ENCODE results near the gene ARGFX.
"Not testable (repeated sequence)": the region's sequence is repeated elsewhere in the genome, so short reads cannot be mapped to it uniquely, and the experiment has no call there.

The ARGFX gene

DNA sequence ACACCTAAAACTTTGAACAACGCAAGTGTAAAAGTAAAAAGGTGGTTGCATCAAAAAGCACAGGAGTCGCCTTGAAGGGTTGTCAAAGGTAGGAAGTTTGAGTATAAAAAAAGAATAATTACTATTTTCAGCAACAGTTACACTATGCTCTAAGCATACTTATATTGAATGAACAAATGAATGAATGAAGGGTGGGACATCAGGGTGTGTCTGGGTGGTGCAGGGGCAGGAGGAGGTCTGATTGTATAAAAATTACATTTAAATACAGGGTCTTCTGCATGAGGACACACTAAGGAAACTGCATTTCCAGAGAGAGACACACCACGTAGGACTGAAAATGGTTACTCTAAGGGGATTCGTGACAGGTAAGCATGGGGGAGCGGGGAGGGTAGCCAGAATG is at the start of gene ARGFX:
TSS of gene ARGFX (plus strand) at position 301 of the 400 bp plus-strand sequence. CDS start 2,765 bp downstream, outside the sequence.
- no peak for DNase-seq

DNA sequence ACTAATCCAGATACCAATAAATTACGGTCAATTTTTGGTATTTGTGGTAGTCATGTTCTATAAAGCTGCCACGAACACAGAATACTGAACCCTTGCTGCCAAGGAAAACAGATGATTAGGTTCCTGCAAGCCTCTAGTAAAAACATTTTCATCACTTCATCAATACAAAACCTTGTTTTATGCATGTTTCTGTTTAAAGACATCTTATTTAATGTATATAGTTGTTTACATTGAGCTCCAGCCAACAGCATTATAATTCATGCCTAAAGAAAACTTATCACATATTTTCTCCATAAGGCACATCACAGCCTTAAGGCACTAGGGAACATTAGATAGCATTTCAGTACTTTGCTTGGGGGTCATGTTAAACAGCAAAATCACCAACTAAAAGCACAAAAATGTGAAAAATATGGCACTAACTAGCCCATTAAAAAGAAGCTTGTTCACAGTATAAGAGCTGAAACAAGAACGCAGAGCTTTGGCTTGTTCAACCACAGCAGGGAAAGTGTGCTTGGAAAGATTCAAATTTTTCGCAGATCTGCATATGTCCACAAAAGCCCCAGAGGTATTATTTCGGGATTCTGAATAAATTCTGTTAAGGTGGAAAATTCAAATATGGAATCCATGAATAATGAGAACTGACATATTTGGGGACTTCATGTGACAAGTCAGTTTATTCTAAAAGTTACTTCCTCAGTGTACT is 49.6 kb upstream of the ARGFX start:
- no peak for DNase-seq

DNA sequence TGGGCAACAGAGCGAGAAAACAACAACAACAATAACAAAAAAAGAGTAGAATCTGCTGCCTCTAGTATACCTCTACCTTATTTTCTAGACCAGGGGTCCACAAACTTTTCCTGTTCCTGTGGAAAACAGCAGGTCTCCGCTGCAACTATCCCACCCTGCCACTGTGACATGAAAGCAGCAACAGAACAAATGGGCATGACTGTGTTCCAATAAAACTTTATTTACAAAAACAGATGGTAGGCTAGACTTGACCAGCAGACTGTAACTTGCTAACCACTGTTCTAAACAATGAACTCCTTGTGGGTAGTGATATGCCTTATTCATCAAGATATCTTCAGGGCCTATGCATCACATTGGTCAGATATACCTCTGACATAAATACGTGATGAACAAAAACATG is 47.2 kb upstream of the ARGFX start:
- DNase-seq: no peak

DNA sequence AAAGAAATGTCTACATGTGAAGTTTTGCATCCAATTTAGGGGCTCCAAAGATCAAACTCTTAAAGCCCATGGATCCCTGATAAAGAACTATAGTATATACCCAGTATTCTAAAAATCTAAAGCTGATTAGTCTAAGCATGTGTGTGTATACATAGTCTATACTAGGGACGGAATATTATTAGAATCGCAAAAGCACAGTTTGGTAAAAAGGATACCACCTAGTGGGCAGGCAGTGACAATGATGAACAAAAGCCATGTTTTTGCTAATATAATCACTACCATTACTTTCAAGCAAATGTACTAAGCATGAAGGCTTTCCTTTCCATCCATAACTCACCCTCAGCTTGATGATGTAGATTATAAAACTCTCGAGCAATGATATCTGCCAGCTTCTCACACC is 38.4 kb upstream of the ARGFX start:
- DNase-seq: no peak

DNA sequence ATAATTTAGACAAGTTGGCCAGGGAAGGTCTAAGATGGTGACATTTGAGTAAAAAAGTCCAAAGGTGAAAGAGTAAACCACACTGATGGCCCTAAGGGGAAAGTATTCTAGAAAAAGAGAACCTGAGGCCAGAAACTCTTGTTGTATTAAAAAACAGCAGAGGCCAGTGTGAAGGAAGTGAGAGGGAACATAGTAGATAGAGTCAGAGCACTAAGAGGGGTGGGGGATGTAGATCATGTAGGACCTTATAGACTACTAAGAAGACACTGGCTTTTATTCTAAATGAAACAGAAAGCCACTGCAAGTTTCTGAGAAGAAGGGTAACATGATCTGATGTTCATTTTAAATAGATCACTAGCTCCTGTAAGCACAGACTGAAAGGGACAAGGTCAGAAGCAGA is 36.5 kb upstream of the ARGFX start:
- DNase-seq: no peak

DNA sequence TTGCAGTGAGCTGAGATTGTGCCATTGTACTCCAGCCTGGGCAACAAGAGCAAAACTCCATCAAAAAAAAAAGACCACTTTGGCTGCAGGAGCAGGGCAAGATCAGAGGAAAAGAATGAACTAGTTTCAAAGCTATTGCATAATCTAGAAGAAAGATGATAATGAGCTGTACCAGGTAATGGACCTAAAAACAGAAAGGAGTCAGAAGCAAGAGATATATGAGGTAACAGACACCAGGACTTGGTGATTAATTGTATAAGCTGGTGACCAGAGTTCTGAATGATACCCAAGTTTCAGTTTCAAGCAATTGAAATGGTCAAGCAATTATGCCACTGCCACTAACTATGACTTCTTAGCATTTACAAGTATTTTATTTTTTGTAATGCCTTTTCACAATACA is 24.8 kb upstream of the ARGFX start:
- DNase-seq: no peak

DNA sequence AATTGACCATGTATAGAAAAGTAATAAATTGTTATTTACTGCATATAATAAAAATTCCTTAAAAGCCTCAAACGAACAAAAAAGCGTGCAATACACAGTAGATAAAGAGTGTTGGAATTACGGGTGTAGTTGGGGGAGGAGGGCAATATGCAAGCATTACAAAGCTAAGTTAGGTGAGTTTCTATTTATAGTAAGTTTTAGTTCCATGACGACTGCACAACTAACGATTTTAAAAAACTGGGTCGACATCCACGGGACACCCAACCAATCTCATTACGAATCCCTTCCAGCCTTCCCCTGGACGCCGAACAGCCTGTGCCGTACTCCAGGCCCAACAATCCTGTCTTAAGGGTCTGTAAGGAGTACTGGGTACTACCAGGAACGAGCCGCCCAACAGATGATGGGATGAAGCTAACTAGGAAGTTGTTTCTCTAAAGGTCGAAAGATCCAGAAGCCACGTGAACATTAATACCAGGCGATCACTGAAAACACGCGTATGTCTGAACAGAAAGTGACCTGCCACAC is 22.6 kb upstream of the ARGFX start:
- no peak for DNase-seq

DNA sequence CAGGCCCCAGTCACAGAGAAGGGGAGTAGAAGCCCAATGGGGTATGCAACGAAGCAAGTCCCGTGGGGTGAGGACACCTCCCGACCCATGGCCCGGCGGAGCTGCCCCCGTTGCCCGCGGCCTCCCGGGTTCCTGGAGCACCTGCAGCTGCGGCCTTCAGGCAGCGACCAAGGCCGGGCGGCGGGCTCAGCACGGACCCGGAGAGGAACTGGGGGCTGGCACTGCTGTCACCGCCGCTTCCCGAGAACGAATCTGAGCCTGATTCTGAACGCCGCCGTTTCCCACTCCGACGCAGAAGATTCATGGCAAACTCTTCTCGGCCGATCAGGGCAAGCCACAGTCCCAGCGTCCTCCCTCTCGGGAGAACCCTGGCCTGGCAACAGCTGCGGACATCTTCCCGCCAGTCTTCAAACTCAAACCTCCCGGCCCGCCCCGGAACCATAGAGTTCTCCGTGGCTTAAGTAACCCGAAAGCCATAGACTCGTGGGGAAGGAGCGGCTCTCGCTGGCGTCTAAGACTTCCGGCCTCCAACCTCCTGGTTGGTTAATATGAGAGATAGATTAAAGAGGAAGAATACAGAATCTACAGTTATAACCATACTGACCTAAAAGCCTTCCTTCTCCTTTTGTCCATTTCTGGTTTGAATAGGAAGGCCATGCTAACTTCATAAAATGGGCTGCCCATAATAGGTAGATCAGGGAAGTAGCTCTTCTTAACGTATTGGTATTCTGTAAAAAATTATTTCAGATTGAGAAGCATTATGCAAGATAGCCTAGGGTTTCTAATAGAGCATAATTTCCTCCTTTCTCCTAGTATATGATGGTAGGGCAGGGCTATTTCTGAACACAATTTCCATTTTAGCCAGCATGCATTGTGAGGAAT is 21.9 kb upstream of the ARGFX start, which contains the start of gene POLQ:
TSS of gene POLQ (minus strand) at position 415 of the 882 bp plus-strand sequence. CDS start at position 304, 111 bp downstream.
- peak; percentile 86 for DNase-seq

DNA sequence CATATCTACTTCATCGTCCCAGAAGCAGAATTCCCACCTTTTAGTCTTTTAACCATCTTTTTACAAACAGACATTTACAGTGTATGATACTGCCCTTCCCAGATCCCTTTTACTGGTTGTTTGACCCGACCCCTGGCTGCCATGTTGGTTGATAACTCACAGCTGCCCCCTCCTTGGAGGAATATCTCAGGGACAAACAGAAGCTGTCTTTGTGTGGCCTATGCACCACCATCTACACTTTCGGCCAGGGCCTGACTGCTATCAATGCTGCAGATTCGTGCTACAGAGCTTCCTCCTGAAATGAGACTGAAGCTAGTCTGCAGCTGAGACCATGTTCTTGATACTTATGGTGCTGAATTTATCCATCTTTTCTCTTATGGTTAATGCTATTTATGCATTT is 15.4 kb upstream of the ARGFX start:
- no peak for DNase-seq

DNA sequence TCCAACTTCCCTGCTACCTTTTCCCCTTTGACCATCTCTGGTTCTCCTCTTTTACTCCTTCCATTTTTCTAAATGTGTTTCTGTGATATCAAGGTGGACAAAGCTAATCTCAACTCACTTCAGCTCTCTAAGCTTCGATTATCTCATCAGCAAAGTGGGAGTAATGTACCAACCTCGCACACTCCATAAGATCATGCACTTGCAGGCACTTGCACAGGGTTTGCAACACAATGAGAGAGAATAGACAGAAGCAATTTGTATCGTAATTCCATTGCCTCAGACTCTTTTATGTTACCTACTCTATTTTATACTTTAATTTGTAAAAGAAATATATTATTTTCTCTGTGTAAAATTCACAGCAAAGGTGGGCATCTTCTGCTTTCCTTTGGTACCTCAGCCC is 15.0 kb upstream of the ARGFX start:
- no peak for DNase-seq

DNA sequence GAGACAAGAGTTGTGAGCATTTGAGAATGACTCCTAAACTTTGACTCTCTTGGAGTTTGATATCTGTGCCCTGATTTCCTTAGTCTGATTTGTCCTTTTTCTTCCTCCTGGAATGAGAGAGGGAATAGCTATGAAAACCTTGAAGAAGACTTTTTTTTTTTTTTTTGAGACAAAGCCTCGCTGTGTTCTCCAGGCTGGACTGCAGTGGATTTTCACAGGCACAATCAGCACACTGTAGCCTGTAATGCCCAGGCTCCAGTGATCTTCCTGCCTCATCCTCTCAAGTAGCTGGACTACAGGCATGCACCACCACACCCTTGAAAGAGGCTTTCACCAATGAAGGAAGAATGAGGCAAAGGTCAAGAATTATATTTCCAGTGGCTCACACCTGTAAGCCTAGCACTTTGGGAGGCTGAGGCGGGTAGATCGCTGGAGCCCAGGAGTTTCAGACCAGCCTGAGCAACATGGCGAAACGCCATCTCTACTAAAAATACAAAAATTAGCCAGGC is 10.3 kb upstream of the ARGFX start:
- DNase-seq: no peak

DNA sequence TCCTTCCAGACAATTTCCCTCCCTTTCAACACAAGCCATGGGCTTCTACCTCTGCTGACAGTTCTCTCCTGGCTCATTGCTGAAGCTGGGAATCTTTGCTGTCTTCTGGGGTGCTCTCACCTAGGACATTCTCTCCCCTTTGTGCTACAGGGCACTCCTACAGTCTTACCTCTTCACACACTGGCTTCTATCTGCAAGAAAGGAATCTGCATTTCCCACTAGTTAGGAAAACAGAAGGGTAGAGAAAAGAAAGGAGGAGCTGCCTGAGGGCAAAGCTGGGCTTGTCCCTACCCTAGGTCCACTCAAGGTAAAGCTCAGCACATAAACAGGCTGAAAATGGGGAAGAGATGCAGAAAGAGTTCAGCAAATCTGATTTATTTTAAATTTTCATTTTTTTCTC is 5.6 kb upstream of the ARGFX start:
- DNase-seq: no peak

DNA sequence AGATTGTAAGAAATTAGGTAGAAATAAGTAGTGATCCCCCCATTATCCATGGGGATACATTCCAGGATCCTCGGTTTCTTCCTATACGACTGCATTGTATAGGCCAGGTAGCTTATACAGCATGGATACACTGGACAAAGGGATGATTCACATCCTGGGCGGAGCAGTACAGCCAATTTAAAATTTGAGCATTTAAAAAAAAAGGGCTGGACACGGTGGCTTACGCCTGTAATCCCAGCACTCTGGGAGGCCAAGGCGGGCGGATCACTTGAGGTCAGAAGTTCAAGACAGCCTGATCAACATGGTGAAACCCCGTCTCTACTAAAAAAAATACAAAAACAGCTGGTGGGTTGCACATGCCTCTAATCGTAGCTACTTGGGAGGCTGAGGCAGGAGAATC is 976 bp upstream of the ARGFX start:
- DNase-seq: no peak

DNA sequence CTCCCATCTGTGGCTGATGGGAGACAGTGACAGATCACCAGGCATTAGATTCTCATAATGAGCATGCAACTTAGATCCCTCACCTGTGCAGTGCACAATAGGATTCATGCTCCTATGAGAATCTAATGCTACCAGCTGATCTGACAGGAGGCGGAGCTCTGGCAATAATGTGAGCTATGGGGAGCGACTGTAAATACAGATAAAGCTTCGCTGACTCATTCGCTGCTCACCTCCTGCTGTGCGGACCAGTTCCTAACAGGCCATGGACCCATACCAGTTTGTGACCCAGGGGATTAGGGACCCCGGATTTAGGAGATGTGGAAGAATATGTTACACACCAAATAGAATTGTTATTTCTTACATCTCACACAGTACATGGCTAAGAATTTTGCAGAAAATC is 6.7 kb downstream of the ARGFX start:
- DNase-seq: no peak

DNA sequence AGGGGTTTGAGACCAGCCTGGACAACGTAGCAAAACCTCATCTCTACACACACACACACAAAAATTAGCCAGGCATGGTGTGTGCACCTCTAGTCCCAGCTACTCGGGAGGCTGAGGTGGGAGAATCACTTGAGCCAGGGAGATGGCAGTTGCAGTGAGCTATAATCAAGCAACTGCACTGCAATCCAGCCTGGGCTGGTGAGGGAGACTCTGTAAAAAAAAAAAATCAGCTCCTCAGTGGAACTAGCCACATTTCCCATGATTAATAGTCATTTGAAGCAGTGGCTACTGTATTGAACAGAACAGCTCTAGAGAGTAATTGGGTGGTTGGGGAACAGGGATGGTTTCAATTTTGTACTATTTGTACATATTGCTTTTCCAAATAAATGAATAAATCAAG is 13.9 kb downstream of the ARGFX start:
- DNase-seq: no peak

DNA sequence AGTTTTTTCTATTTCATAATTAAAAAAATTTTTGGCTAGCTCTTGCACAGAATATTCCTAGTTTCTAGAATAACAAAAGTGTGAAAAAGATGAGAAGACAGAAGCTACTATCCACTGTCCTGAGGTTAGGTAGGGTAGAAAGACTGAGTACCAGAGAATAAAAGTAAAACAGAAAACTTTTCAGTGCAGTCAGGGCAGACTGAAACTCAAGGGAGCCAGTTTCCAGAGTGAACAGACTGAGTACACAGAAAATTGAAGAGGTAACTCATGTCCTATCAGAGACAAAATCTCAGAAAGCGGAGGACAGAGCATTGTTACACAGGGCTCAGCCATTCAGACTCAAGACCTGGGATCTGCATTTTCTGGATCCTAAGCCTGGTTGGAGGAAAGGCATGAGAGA is 16.7 kb downstream of the ARGFX start:
- no peak for DNase-seq

DNA sequence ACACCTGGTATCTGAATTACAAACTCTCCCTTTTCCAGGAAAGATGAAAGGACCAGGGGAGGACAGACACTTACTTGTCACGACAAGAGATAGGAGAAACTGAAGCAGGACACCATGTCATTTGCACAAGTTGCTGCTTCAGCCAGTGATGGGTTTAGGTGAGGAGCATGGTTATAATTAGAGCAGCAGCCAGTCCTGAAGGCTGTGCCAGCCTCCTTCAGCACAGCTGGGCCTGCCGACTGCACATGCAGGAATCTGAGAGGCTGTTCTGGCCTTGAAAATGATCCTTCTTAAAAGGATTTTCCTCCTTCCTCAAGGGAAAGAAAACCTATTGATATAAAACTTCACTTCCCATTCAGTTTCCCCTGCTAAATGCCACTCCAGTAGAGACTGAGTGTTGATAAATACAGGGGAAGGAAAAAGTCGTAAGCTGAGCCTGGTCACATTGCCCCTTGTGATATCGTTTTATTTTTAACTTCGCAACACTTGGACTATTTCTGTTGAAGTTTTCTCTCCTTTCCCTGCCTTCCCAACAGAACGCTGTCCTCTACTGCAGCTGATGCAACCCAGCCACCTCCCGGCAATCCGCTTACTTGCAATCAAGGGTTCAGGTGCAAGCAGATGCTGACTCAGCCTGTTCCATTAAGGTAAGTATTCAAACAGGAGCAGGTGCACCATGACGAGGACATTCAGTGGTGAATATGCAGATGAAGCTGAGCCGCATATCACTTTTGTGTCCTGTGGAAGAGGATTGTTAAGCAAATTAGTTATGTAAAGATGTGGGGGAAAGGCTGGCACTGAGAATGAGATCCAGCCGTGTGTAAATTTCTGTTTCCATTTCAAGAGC is 25.3 kb downstream of the ARGFX start, which contains the start of gene FBXO40:
TSS of gene FBXO40 (plus strand) at position 524 of the 847 bp plus-strand sequence. CDS start 27,197 bp downstream, outside the sequence.
- DNase-seq: no peak

DNA sequence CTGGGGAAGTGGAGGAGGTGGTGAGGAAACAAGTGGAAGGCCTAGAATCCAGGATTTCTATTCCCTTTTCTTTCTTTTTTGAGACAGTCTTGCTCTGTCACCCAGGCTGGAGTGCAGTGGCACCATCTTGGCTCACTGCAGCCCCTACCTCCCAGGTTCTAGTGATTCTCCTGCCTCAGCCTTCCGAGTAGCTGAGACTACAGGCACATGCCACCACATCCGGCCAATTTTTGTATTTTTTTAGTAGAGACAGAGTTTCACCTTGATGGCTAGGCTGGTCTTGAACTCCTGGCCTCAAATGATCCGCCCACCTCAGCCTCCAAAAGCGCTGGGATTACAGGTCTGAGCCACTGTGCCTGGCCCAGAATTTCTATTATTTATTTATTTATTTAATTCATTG is 26.1 kb downstream of the ARGFX start:
- not testable (repeated sequence) for DNase-seq

DNA sequence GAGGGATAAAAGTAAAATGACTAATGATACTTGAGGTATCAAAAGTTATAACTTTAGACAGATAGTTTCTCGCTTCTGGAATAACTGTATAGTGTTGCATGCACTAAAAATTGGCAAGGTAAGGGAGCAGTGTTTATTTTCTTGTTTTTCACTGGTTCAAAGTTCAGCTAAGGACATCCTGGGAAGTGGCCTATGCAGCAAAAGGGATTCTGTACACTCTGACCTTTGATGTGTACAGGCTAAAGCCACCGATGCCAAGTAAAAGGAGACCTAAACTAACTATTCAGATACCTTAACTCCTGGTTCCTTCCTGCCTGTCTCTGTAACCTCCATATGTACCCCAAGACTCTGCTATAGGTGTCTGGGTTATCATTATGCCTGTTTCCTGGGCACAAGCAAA is 27.1 kb downstream of the ARGFX start:
- no peak for DNase-seq

DNA sequence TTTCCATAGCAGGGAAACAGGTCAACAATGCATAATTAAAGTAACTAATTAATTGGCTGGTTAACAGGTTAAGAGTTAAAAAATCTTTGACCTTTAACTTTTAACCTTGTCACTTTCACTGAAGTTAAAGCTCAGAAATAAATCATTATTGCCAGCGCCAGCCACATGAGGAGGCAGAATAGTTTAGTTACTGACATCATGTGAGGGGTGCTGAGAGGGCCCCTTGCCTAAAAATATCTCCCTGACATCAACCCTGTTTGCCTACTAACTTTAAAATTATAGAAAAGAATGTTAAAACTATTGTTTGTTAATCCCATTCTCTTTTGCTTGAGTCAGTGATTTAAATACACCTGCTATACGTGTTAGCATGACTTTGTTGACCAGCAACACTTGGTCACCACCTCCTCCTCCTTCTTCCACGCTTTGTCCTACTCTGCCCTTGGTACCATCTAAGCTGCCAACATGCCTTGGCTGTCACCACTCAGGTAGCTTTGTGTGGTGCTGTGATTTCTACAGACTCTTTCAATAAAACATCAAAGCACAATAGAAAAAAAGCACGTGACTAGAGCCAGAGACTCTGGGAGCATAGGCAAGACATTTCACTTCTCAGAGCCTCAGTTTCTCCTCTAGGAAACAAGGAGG is 28.1 kb downstream of the ARGFX start:
- no peak for DNase-seq

DNA sequence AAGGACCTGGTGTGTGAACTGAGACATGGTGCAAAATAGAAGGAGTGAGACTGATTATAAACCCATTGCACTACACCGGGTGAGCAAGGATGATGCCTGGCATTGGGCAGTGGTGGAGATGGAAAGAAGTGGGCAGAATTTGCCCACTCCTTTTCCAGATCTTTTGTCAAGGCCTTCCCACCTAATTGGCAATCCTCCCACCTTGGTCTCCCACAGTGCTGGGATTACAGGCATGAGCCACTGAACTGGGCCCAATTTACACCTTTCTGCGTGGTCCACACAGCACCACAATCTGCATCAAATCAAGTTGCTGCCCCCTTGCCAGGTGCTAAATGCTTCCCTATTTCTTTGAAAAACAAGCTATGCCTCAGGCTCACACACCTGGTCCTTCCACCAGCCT is 30.8 kb downstream of the ARGFX start:
- DNase-seq: no peak

DNA sequence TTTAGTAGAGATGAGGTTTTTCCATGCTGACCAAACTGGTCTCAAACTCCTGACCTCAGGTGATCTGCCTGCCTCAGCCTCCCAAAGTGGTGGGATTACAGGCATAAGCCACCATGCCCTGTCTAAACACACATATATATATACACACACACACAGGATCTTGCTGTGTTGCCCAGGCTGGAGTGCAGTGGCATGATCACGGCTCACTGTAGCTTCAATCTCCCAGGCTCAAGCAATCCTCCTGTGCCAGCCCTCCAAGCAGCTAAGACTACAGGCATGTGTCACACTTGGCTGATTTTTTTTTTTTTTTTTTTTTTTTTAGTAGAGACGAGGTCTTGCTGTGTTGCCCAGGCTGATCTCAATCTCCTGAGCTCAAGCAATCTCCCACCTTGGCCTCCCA is 32.2 kb downstream of the ARGFX start:
- DNase-seq: not testable (repeated sequence)
